H1 (cell line): Measurements from ENCODE around the gene MAGI1.

ENCODE experiments used
- ATF3 ChIP-seq: IDR thresholded peaks from 2 replicates; pipeline ENCODE4 v1.6.1; 2011; ENCODE audit warnings: low read depth, mild to moderate bottlenecking, low read length; ENCODE audit not compliant: insufficient read depth
- CREB1 ChIP-seq: IDR thresholded peaks from 2 replicates; pipeline ENCODE4 v1.6.1; 2012; ENCODE audit warnings: inconsistent platforms
- EP300 ChIP-seq, 2 experiments: IDR thresholded peaks; 1 replicate in 1 of 2; 2 replicates in 1 of 2; pipeline ENCODE4 v1.6.1; 2011 to 2012; ENCODE audit warnings: low read depth in 2 of 2, low read length in 2 of 2, mild to moderate bottlenecking in 2 of 2, borderline replicate concordance in 1 of 2, inconsistent platforms in 1 of 2, moderate library complexity in 1 of 2
- EZH2 ChIP-seq: fragments of 200-600 bp; sonication (generic); IDR thresholded peaks from 2 replicates; pipeline ENCODE4 v1.7.1; 2012; ENCODE audit warnings: low read depth, mild to moderate bottlenecking, moderate library complexity, low read length, inconsistent platforms; ENCODE audit not compliant: severe bottlenecking
- JUN ChIP-seq: IDR thresholded peaks from 2 replicates; pipeline ENCODE4 v1.6.1; 2011; ENCODE audit warnings: low read depth, mild to moderate bottlenecking, improper control_type of control experiment, low read length
- MAFK ChIP-seq: IDR thresholded peaks from 2 replicates; pipeline ENCODE4 v1.6.1; 2012; ENCODE audit warnings: low read depth, mild to moderate bottlenecking, improper control_type of control experiment, low read length
- RFX5 ChIP-seq: IDR thresholded peaks from 2 replicates; pipeline ENCODE4 v1.6.1; 2011; ENCODE audit warnings: low read depth, low read length, improper control_type of control experiment, borderline replicate concordance
- SIN3A ChIP-seq, 2 experiments: IDR thresholded peaks in 1 of 2; conservative IDR thresholded peaks in 1 of 2; 2 replicates each; pipeline ENCODE4 v1.6.1; 2011 to 2012; ENCODE audit warnings: low read length in 2 of 2, improper control_type of control experiment in 1 of 2, low read depth in 1 of 2, mild to moderate bottlenecking in 1 of 2
- SIRT6 ChIP-seq: IDR thresholded peaks from one replicate; pipeline ENCODE4 v1.7.1; 2012; ENCODE audit warnings: low read length, inconsistent platforms
- TF ChIP-seq, protein P1 (sequence below), 3 experiments: IDR thresholded peaks; 1 replicate in 2 of 3; 2 replicates in 1 of 3; pipeline versions ENCODE4 v1.5.1 to v1.6.1; 2011; ENCODE audit warnings: low read length in 3 of 3, mild to moderate bottlenecking in 3 of 3, inconsistent platforms in 2 of 3, low read depth in 1 of 3, moderate library complexity in 1 of 3; ENCODE audit not compliant: insufficient read depth in 1 of 3; ENCODE audit errors: control extremely low read depth in 1 of 3
- TF ChIP-seq, protein P2 (sequence below): IDR thresholded peaks from 2 replicates; pipeline ENCODE4 v1.6.1; 2012; ENCODE audit warnings: inconsistent platforms
- TF ChIP-seq, protein P3 (sequence below): fragments of 300-600 bp; sonication (generic); IDR thresholded peaks from 2 replicates; pipeline ENCODE4 v1.7.1; 2012; ENCODE audit warnings: low read length, moderate library complexity, mild to moderate bottlenecking, inconsistent platforms; ENCODE audit not compliant: insufficient replicate concordance

DNA sequence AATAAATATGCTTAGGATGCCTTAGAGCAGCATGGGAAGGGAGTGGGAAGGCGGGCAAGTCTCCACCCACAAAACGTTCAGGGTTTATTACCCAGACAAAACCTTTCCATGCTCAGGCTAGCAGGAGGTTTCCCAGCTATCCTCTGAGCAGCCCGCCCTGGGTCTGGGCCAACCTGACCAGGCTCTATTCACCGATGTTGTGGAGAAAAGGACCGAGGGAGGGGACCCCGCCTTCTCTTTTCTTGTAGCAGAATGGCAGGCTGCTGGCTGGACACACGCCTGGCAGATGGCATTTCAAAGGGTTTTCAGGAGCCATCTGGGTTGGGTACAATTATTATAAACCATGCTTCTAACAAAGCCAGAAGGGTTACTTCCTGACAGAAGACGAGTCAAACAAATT, 540.9 kb downstream of the MAGI1 start:
- TF ChIP-seq, protein P1, sequence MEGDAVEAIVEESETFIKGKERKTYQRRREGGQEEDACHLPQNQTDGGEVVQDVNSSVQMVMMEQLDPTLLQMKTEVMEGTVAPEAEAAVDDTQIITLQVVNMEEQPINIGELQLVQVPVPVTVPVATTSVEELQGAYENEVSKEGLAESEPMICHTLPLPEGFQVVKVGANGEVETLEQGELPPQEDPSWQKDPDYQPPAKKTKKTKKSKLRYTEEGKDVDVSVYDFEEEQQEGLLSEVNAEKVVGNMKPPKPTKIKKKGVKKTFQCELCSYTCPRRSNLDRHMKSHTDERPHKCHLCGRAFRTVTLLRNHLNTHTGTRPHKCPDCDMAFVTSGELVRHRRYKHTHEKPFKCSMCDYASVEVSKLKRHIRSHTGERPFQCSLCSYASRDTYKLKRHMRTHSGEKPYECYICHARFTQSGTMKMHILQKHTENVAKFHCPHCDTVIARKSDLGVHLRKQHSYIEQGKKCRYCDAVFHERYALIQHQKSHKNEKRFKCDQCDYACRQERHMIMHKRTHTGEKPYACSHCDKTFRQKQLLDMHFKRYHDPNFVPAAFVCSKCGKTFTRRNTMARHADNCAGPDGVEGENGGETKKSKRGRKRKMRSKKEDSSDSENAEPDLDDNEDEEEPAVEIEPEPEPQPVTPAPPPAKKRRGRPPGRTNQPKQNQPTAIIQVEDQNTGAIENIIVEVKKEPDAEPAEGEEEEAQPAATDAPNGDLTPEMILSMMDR (IDR thresholded peaks at IDR 0.05; ENCODE audit: control extremely low read depth in 1 of 3, insufficient read depth in 1 of 3, low read depth in 1 of 3, low read length in 3 of 3): no peak
- TF ChIP-seq RFX5: no peak
- TF ChIP-seq SIN3A (conservative IDR thresholded peaks at IDR 0.05 in 1 of 2, IDR thresholded peaks at IDR 0.05 in 1 of 2; ENCODE audit: low read depth in 1 of 2, low read length in 2 of 2): no peak
- TF ChIP-seq, protein P2, sequence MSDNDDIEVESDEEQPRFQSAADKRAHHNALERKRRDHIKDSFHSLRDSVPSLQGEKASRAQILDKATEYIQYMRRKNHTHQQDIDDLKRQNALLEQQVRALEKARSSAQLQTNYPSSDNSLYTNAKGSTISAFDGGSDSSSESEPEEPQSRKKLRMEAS: no peak
- no peak for TF ChIP-seq JUN
- TF ChIP-seq CREB1: no peak
- TF ChIP-seq ATF3: no peak
- TF ChIP-seq SIRT6: no peak
- TF ChIP-seq EP300 (IDR thresholded peaks at IDR 0.05; ENCODE audit: borderline replicate concordance in 1 of 2, low read depth in 2 of 2, low read length in 2 of 2): no peak
- no peak for TF ChIP-seq EZH2
- TF ChIP-seq MAFK: no peak
- TF ChIP-seq, protein P3, sequence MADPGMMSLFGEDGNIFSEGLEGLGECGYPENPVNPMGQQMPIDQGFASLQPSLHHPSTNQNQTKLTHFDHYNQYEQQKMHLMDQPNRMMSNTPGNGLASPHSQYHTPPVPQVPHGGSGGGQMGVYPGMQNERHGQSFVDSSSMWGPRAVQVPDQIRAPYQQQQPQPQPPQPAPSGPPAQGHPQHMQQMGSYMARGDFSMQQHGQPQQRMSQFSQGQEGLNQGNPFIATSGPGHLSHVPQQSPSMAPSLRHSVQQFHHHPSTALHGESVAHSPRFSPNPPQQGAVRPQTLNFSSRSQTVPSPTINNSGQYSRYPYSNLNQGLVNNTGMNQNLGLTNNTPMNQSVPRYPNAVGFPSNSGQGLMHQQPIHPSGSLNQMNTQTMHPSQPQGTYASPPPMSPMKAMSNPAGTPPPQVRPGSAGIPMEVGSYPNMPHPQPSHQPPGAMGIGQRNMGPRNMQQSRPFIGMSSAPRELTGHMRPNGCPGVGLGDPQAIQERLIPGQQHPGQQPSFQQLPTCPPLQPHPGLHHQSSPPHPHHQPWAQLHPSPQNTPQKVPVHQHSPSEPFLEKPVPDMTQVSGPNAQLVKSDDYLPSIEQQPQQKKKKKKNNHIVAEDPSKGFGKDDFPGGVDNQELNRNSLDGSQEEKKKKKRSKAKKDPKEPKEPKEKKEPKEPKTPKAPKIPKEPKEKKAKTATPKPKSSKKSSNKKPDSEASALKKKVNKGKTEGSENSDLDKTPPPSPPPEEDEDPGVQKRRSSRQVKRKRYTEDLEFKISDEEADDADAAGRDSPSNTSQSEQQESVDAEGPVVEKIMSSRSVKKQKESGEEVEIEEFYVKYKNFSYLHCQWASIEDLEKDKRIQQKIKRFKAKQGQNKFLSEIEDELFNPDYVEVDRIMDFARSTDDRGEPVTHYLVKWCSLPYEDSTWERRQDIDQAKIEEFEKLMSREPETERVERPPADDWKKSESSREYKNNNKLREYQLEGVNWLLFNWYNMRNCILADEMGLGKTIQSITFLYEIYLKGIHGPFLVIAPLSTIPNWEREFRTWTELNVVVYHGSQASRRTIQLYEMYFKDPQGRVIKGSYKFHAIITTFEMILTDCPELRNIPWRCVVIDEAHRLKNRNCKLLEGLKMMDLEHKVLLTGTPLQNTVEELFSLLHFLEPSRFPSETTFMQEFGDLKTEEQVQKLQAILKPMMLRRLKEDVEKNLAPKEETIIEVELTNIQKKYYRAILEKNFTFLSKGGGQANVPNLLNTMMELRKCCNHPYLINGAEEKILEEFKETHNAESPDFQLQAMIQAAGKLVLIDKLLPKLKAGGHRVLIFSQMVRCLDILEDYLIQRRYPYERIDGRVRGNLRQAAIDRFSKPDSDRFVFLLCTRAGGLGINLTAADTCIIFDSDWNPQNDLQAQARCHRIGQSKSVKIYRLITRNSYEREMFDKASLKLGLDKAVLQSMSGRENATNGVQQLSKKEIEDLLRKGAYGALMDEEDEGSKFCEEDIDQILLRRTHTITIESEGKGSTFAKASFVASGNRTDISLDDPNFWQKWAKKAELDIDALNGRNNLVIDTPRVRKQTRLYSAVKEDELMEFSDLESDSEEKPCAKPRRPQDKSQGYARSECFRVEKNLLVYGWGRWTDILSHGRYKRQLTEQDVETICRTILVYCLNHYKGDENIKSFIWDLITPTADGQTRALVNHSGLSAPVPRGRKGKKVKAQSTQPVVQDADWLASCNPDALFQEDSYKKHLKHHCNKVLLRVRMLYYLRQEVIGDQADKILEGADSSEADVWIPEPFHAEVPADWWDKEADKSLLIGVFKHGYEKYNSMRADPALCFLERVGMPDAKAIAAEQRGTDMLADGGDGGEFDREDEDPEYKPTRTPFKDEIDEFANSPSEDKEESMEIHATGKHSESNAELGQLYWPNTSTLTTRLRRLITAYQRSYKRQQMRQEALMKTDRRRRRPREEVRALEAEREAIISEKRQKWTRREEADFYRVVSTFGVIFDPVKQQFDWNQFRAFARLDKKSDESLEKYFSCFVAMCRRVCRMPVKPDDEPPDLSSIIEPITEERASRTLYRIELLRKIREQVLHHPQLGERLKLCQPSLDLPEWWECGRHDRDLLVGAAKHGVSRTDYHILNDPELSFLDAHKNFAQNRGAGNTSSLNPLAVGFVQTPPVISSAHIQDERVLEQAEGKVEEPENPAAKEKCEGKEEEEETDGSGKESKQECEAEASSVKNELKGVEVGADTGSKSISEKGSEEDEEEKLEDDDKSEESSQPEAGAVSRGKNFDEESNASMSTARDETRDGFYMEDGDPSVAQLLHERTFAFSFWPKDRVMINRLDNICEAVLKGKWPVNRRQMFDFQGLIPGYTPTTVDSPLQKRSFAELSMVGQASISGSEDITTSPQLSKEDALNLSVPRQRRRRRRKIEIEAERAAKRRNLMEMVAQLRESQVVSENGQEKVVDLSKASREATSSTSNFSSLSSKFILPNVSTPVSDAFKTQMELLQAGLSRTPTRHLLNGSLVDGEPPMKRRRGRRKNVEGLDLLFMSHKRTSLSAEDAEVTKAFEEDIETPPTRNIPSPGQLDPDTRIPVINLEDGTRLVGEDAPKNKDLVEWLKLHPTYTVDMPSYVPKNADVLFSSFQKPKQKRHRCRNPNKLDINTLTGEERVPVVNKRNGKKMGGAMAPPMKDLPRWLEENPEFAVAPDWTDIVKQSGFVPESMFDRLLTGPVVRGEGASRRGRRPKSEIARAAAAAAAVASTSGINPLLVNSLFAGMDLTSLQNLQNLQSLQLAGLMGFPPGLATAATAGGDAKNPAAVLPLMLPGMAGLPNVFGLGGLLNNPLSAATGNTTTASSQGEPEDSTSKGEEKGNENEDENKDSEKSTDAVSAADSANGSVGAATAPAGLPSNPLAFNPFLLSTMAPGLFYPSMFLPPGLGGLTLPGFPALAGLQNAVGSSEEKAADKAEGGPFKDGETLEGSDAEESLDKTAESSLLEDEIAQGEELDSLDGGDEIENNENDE: no peak
